HepG2 (cell line): ENCODE data around the gene SRF. TPM values are rescaled to one million over a fixed set of nuclear protein-coding genes. Genes with fewer than 3 reads are reported as not detected.

ENCODE experiments used
- ATAC-seq: fragments of 200-7000 bp; cut with Tn5 transposase; 3 replicates; pipeline ENCODE4 v1.9.1; 2020; ENCODE audit warnings: mild to moderate bottlenecking, moderate library complexity
- BruUV-seq: library from RNA; stranded (reverse); fragments of 400-500 nt; replicated peaks from 2 replicates; lab custom pipeline; 2021; lab: Mats Ljungman, UMichigan
- CTCF ChIA-PET: fragments of 300-600 bp; formaldehyde crosslinking; extraction: SDS; loops from one replicate; lab custom pipeline; 2021; ENCODE audit warnings: low total read pairs, inconsistent platforms, low intra/inter-chr PET ratio; lab: Yijun Ruan, JAX
- POLR2A ChIA-PET: fragments of 350-600 bp; sonication (Branson Sonifier 250); formaldehyde crosslinking; loops from one replicate; lab custom pipeline; 2020; ENCODE audit warnings: antibody characterized with exemption, inconsistent platforms; lab: Yijun Ruan, JAX
- DNase-seq: peaks from one replicate; pipeline ENCODE4 v3.0.0-alpha.2; 2015; ENCODE audit warnings: low spot score
- FAIRE-seq: peaks from 3 replicates; lab custom pipeline; 2011; peaks lifted over from hg19 to GRCh38; lab: Jason Lieb, UNC
- H2AFZ ChIP-seq: one replicate; pipeline ENCODE4 v1.6.1; 2011; ENCODE audit warnings: low read length, inconsistent platforms
- H3K27ac ChIP-seq: fragments of 300-600 bp; 3 replicates; pipeline ENCODE4 v1.8.0; 2011; ENCODE audit warnings: mixed run types, mild to moderate bottlenecking, mixed read lengths, low read length, inconsistent platforms; ENCODE audit not compliant: insufficient read depth; ENCODE audit errors: extremely low read length
- H3K27me3 ChIP-seq, 2 experiments: fragments of 200-600 bp in 1 of 2; 2 replicates in 1 of 2; 3 replicates in 1 of 2; pipeline versions ENCODE4 v1.6.0 to v1.8.0; 2011; ENCODE audit warnings: low read length in 2 of 2, mild to moderate bottlenecking in 2 of 2, moderate library complexity in 2 of 2, inconsistent platforms in 1 of 2; ENCODE audit not compliant: insufficient read depth in 2 of 2, control insufficient read depth in 1 of 2
- H3K36me3 ChIP-seq, 2 experiments: fragments of 200-600 bp in 1 of 2; replicated peaks in 1 of 2; 2 replicates in 1 of 2; 3 replicates in 1 of 2; pipeline versions ENCODE4 v1.5.1 to v1.8.0; 2011; ENCODE audit warnings: low read length in 2 of 2, inconsistent platforms in 1 of 2; ENCODE audit not compliant: insufficient read depth in 2 of 2, control insufficient read depth in 1 of 2
- H3K4me1 ChIP-seq: 2 replicates; pipeline ENCODE4 v1.5.1; 2012; ENCODE audit warnings: low read length, inconsistent platforms; ENCODE audit not compliant: insufficient read depth
- H3K4me2 ChIP-seq: 2 replicates; pipeline ENCODE4 v1.6.0; 2011; ENCODE audit warnings: low read depth, low read length, inconsistent platforms
- H3K4me3 ChIP-seq, 3 experiments: fragments of 200-600 bp in 1 of 3; sonication (generic), shearing (Covaris generic) in 1 of 3; replicated peaks in 1 of 3; 2 replicates each; pipeline ENCODE4 v1.5.1; 2011 to 2016; ENCODE audit warnings: low read length in 3 of 3, inconsistent platforms in 2 of 3, low read depth in 2 of 3, mild to moderate bottlenecking in 2 of 3, control low read depth in 1 of 3, mixed read lengths in 1 of 3; ENCODE audit not compliant: insufficient read depth in 1 of 3
- H3K79me2 ChIP-seq: one replicate; pipeline ENCODE4 v1.6.1; 2011; ENCODE audit warnings: low read length, inconsistent platforms; ENCODE audit not compliant: insufficient read depth
- H3K9ac ChIP-seq: 2 replicates; pipeline ENCODE4 v1.6.0; 2011; ENCODE audit warnings: mild to moderate bottlenecking, low read depth, low read length, inconsistent platforms; ENCODE audit not compliant: insufficient read depth
- H3K9me3 ChIP-seq: 2 replicates; pipeline ENCODE4 v1.5.1; 2012; ENCODE audit warnings: mild to moderate bottlenecking, low read length
- H4K20me1 ChIP-seq: 2 replicates; pipeline ENCODE4 v1.6.0; 2011; ENCODE audit warnings: inconsistent platforms, mild to moderate bottlenecking, low read length, moderate library complexity; ENCODE audit not compliant: insufficient read depth
- AGO2 ChIP-seq: fragments of 200-400 bp; formaldehyde crosslinking; optimal IDR thresholded peaks from 2 replicates; pipeline ENCODE3; 2017; ENCODE audit warnings: mild to moderate bottlenecking, low read depth, low read length, moderate library complexity
- EEA1 ChIP-seq: sonication (generic); formaldehyde crosslinking; IDR thresholded peaks from 2 replicates; pipeline ENCODE4 v1.5.1; 2020; ENCODE audit warnings: mild to moderate bottlenecking, missing genetic modification reagents, borderline replicate concordance
- HNRNPL ChIP-seq: fragments of 200-400 bp; formaldehyde crosslinking; IDR thresholded peaks from 2 replicates; pipeline ENCODE4 v1.6.1; 2017; ENCODE audit warnings: mild to moderate bottlenecking, low read depth, low read length
- NPAS2 ChIP-seq: sonication (generic); formaldehyde crosslinking; IDR thresholded peaks from 2 replicates; pipeline ENCODE4 v1.8.0; 2022; ENCODE audit warnings: mild to moderate bottlenecking, missing genetic modification reagents, borderline replicate concordance
- RCOR2 ChIP-seq: IDR thresholded peaks from 2 replicates; pipeline ENCODE4 v1.6.1; 2016; ENCODE audit warnings: missing biosample characterization, missing genetic modification reagents
- RFXAP ChIP-seq: sonication (generic); formaldehyde crosslinking; IDR thresholded peaks from 2 replicates; pipeline ENCODE4 v1.4.0; 2020; ENCODE audit warnings: missing genetic modification reagents, borderline replicate concordance
- TSC22D2 ChIP-seq: sonication (generic); formaldehyde crosslinking; IDR thresholded peaks from 2 replicates; pipeline ENCODE4 v1.5.1; 2020; ENCODE audit warnings: missing genetic modification reagents, mild to moderate bottlenecking, borderline replicate concordance
- ZBTB14 ChIP-seq: sonication (generic); formaldehyde crosslinking; IDR thresholded peaks from 2 replicates; pipeline ENCODE4 v1.4.0; 2020; ENCODE audit warnings: missing genetic modification reagents
- ZMYM3 ChIP-seq: sonication (generic); formaldehyde crosslinking; IDR thresholded peaks from 2 replicates; pipeline ENCODE4 v1.5.1; 2020; ENCODE audit warnings: mild to moderate bottlenecking, missing genetic modification reagents
- ZNF121 ChIP-seq: sonication (generic); formaldehyde crosslinking; IDR thresholded peaks from 2 replicates; pipeline ENCODE4 v1.5.0; 2020; ENCODE audit warnings: mild to moderate bottlenecking, missing genetic modification reagents
- ZNF770 ChIP-seq: sonication (generic); formaldehyde crosslinking; IDR thresholded peaks from 2 replicates; pipeline ENCODE4 v1.5.0; 2020; ENCODE audit warnings: mild to moderate bottlenecking, missing genetic modification reagents
- ZSCAN21 ChIP-seq: sonication (generic); formaldehyde crosslinking; IDR thresholded peaks from 2 replicates; pipeline ENCODE4 v1.8.0; 2022; ENCODE audit warnings: mild to moderate bottlenecking, missing genetic modification reagents, moderate library complexity, borderline replicate concordance
- WGBS: methylation state at CpG from one replicate; pipeline ENCODE4 v1.1.6; 2017; ENCODE audit warnings: low lambda C conversion rate; 5-methylcytosine and 5-hydroxymethylcytosine counted together
- in situ Hi-C: cut with HindIII; loops from 2 replicates; pipeline ENCODE4 v1.10.0; 2017; ENCODE audit warnings: low pct_unique_long_range_greater_than_20kb; ENCODE audit not compliant: extremely low pct_ligation_motif_present
- intact Hi-C: fragments of 100-400 bp; cut with micrococcal nuclease; formaldehyde crosslinking; loops from one replicate; pipeline ENCODE4 v1.10.0; 2022; ENCODE audit not compliant: unreplicated experiment
- polyA plus RNA-seq, 8 experiments: library from polyadenylated mRNA; depleted of rRNA in 3 of 8; stranded (reverse) in 7 of 8; unstranded in 1 of 8; fragments of >200 nt; fragmentation: Illumina TruSeq in 4 of 8; extraction: Trizol in 4 of 8; gene quantifications; 2 replicates each; pipeline versions ENCODE4 v1.2.1 to v1.2.3, GENCODE V29; 2011 to 2016; ENCODE audit warnings: low read depth in 4 of 8, missing spikeins in 1 of 8, mixed read lengths in 1 of 8; ENCODE audit not compliant: insufficient read depth in 1 of 8
- total RNA-seq, 5 experiments: library from RNA; depleted of rRNA; stranded (reverse); fragments of >200 nt; fragmentation: Illumina TruSeq; extraction: Trizol; gene quantifications; 2 replicates each; pipeline ENCODE4 v1.2.3, GENCODE V29; 2016; ENCODE audit warnings: low read depth in 1 of 5

SRF gene
- total and polyA plus RNA-seq, 2 of the 13 experiments (the other 11 are each of a cell fraction or from before 2014, with no cell fraction given), result 25.5 to 44.1 TPM

GRCh38 chr6:43123461-43124314 is 47.4 kb upstream of the SRF start:
- ChIA-PET CTCF (no interaction called here), POLR2A (interaction anchor here (1.1 to 2.9 kb wide), 3 partner anchors 27 to 63 kb away, joined by 3 to 19 read pairs (median 5); partner anchors contain the start of genes KLC4 and MRPL2)
- 89% methylated on average over 23 of the region's 25 CpGs for WGBS
- Histone ChIP-seq H3K27ac (no peak overlapping the region), H3K9me3 (no peaks in the 10 kb centered on the region), H3K4me1 (peaks cover 59% of the 10 kb centered on the region), H4K20me1 (no peaks in the 10 kb centered on the region), H2AFZ (no peak overlapping the region), H3K79me2 (peaks cover 54% of the 10 kb centered on the region), H3K9ac (no peak overlapping the region), H3K4me3 (no peak overlapping the region), H3K27me3 (no peaks in the 10 kb centered on the region), H3K4me2 (no peak overlapping the region), H3K36me3 (no peaks in the 10 kb centered on the region)
- DNase-seq, result no peak
- intact Hi-C loops (no loop called here), in situ Hi-C loops (loop anchor here (10.0 kb wide), 1 partner anchor 49 kb away; the partner anchor contains the start of gene PTK7)
- no peak for ATAC-seq
- TF ChIP-seq AGO2, result peak; percentile 28
- TF ChIP-seq RFXAP, result no peak
- no TSS peak for BruUV-seq
- no peak for FAIRE-seq

DNA sequence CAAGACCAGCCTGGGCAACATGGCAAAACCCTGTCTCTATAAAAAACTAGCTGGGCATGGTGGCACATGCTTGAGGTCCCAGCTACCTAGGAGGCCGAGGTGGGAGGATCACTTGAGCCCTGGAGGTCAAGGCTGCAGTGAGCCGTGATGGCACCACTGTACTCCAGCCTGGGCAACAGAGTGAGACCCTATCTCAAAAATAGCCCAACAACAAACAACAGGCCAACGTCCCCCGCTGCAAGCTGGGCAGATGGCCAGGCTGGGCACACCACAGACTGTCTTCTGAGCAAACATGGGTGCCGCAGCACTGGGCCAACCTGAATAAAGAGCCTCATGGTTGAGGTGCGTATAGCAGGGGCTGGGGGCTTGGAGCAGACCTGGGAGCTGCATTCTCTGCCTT is 46.6 kb upstream of the SRF start:
- ChIA-PET POLR2A (interaction anchor here (0.8 to 2.9 kb wide), 6 partner anchors 27 to 70 kb away, joined by 3 to 19 read pairs (median 4); partner anchors contain the start of genes CUL7, KLC4, MRPL2 and PTK7), CTCF (no interaction called here)
- intact Hi-C loops (no loop called here), in situ Hi-C loops (loop anchor here (10.0 kb wide), 1 partner anchor 50 kb away; the partner anchor contains the start of gene PTK7)
- peaks cover 1 to 3% of the 10 kb centered on the region in 2 experiments; a peak in 2 of 5 replicates for H3K36me3 ChIP-seq
- TF ChIP-seq ZMYM3 (CRISPR knock-in tag) (0 out of 2 replicates have a peak, but pooled peaks have one; percentile 26), NPAS2 (CRISPR knock-in tag) (no peak), TSC22D2 (CRISPR knock-in tag) (no peak), ZNF121 (peak; percentile 82), RCOR2 (CRISPR knock-in tag) (no peak), ZBTB14 (CRISPR knock-in tag) (no peak), ZNF770 (CRISPR knock-in tag) (peak; percentile 76), ZSCAN21 (CRISPR knock-in tag) (no peak), HNRNPL (0 out of 2 replicates have a peak, but pooled peaks have one; percentile 18), EEA1 (no peak)
- ATAC-seq (no peak), FAIRE-seq (no peak), DNase-seq (no peak)
- H3K4me2 ChIP-seq, result no peak overlapping the region
- no peaks in the 10 kb centered on the region for H3K9me3 ChIP-seq
- no peaks in the 10 kb centered on the region for H4K20me1 ChIP-seq
- no peaks in the 10 kb centered on the region for H3K27me3 ChIP-seq
- H3K4me1 ChIP-seq, result peaks cover 51% of the 10 kb centered on the region
- H3K79me2 ChIP-seq, result peaks cover 48% of the 10 kb centered on the region
- H2AFZ ChIP-seq, result no peak overlapping the region
- WGBS, result 87% methylated on average over 6 of the region's 6 CpGs
- H3K27ac ChIP-seq, result no peak overlapping the region
- H3K4me3 ChIP-seq, result no peak overlapping the region
- no TSS peak for BruUV-seq
- H3K9ac ChIP-seq, result no peak overlapping the region
